Esophagus muscularis mucosa (tissue), 4 donors: ENCODE data around the gene CXCL17. TPM values are rescaled to one million over a fixed set of nuclear protein-coding genes. Genes with fewer than 3 reads are reported as not detected.

Experiments used
- DNase-seq: peaks from one replicate; pipeline ENCODE4 v3.0.0-alpha.2; 2017; ENCODE audit errors: extremely low spot score
- H3K27ac ChIP-seq, 4 donors: fragments of 200-600 bp; sonication (generic); replicated peaks in 1 of 4; 1 replicate in 3 of 4; 2 replicates in 1 of 4; pipeline ENCODE4 v1.5.1; 2016 to 2019; ENCODE audit warnings: mild to moderate bottlenecking in 1 of 4
- H3K27me3 ChIP-seq, 4 donors: fragments of 200-600 bp; sonication (generic); one replicate each; pipeline versions ENCODE4 v1.5.1 to v1.6.0; 2016 to 2019
- H3K36me3 ChIP-seq, 4 donors: fragments of 200-600 bp; sonication (generic); one replicate each; pipeline ENCODE4 v1.5.1; 2016 to 2019
- H3K4me1 ChIP-seq, 4 donors: fragments of 200-600 bp; sonication (generic); one replicate each; pipeline ENCODE4 v1.5.1; 2016 to 2019
- H3K4me3 ChIP-seq, 4 donors: fragments of 200-600 bp; sonication (generic); 1 replicate in 2 of 4; 2 replicates in 2 of 4; pipeline ENCODE4 v1.5.1; 2016 to 2019; ENCODE audit warnings: mild to moderate bottlenecking in 4 of 4, moderate library complexity in 1 of 4
- H3K9me3 ChIP-seq, 4 donors: fragments of 200-600 bp; sonication (generic); 1 replicate in 3 of 4; 2 replicates in 1 of 4; pipeline ENCODE4 v1.5.1; 2016 to 2019
- EP300 ChIP-seq: sonication (generic); formaldehyde crosslinking; IDR thresholded peaks from one replicate; pipeline ENCODE4 v1.6.1; 2017; ENCODE audit warnings: antibody characterized with exemption
- POLR2A ChIP-seq: fragments of 450-650 bp; IDR thresholded peaks from one replicate; pipeline ENCODE4 v1.6.1; 2017; ENCODE audit warnings: antibody characterized with exemption, moderate library complexity, mild to moderate bottlenecking, low read depth
- POLR2AphosphoS5 ChIP-seq, 2 donors: sonication (generic); formaldehyde crosslinking; IDR thresholded peaks; one replicate each; pipeline ENCODE4 v1.6.1; 2017; ENCODE audit warnings: antibody characterized with exemption in 2 of 2
- WGBS: methylation state at CpG from one replicate; pipeline ENCODE4 v1.1.5; 2018; 5-methylcytosine and 5-hydroxymethylcytosine counted together
- intact Hi-C: fragments of 100-400 bp; cut with DNase I; formaldehyde crosslinking; loops from one replicate; pipeline ENCODE4 v1.15.1; 2023
- total RNA-seq, 4 donors: library from RNA; depleted of rRNA; stranded (reverse); fragments of >200 nt; gene quantifications; one replicate each; pipeline versions ENCODE4 v1.1.0 to v1.2.1, GENCODE V29; 2016
- TF ChIP-seq, protein P1 (sequence below), 3 experiments: fragments of 200-600 bp in 2 of 3; fragments of 450-650 bp in 1 of 3; sonication (generic) in 2 of 3; IDR thresholded peaks; one replicate each; pipeline ENCODE4 v1.5.1; 2017 to 2019; ENCODE audit warnings: antibody characterized with exemption in 3 of 3, mild to moderate bottlenecking in 2 of 3, moderate library complexity in 1 of 3

The CXCL17 gene
- total RNA-seq, 4 donors from 2014 or later = 1.2 TPM; not detected in 3

DNA sequence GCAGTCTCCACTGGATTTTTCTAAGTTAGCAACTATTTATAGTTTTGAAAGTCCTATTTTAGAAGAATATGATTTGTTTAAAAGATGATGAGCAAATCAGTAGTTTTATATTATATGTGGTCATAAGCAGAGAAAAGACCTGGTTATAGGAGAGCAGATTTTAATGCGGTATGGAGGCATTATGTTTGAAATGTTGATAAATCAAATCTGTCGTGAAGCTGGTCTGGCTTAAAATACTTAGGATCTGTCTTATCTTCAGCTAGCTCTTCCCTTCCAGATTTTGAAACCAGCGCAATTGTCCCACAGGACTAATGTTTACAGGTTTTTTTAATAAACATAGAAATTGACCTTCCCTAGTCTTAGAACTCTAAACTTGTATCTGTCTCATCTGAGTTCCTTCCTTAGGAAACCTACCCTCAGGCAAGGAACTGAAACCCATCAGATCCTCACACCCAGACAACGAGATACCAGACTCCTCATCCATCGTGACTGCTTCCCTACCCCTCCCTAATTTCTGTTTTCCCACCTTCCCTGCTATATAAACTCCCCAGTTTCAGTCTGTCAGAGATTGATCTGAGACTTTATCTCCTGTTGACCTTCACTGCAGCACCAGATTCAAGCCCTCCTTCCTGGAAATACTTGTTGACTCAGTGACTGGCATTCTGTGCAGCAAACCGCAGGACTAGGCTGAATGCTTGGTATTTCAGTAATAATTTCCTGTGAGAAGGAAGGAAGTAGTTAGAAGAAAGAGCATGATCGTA is 37.8 kb upstream of the CXCL17 start:
- no peak for TF ChIP-seq POLR2A
- TF ChIP-seq POLR2AphosphoS5 (IDR thresholded peaks at IDR 0.05) = no peak
- TF ChIP-seq EP300 = no peak
- TF ChIP-seq, protein P1, sequence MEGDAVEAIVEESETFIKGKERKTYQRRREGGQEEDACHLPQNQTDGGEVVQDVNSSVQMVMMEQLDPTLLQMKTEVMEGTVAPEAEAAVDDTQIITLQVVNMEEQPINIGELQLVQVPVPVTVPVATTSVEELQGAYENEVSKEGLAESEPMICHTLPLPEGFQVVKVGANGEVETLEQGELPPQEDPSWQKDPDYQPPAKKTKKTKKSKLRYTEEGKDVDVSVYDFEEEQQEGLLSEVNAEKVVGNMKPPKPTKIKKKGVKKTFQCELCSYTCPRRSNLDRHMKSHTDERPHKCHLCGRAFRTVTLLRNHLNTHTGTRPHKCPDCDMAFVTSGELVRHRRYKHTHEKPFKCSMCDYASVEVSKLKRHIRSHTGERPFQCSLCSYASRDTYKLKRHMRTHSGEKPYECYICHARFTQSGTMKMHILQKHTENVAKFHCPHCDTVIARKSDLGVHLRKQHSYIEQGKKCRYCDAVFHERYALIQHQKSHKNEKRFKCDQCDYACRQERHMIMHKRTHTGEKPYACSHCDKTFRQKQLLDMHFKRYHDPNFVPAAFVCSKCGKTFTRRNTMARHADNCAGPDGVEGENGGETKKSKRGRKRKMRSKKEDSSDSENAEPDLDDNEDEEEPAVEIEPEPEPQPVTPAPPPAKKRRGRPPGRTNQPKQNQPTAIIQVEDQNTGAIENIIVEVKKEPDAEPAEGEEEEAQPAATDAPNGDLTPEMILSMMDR (IDR thresholded peaks at IDR 0.05) = no peak
- Histone ChIP-seq H3K9me3 (no peaks in the 10 kb centered on the region), H3K4me3 (no peak overlapping the region), H3K4me1 (peaks cover 0 to 6% (median 0%) of the 10 kb centered on the region in 4 donors), H3K27ac (peak overlapping the region in 1 of 4 donors; percentile 30), H3K36me3 (no peaks in the 10 kb centered on the region), H3K27me3 (no peaks in the 10 kb centered on the region)
- no peak for DNase-seq
- intact Hi-C loops = no loop called here
- WGBS = 36% methylated on average over 7 of the region's 7 CpGs

DNA sequence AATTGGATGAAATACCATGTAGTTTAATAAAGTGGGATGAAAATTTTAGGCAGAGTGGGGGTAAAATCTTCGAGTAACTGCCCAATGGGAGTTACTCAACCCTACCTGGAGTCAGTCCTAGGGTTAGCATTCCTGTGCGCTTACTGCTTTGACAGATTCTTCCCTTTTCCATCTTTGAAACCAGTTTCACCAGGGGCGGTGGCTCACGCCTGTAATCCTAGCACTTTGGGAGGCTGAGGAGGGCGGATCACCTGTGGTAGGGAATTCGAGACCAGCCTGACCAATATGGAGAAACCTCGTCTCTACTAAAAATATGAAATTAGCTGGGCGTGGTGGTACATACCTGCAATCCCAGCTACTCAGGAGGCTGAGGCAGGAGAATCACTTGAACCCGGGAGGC is 37.0 kb upstream of the CXCL17 start:
- H3K4me3 ChIP-seq = no peak overlapping the region
- WGBS = 94% methylated on average over 9 of the region's 9 CpGs
- DNase-seq = no peak
- no peaks in the 10 kb centered on the region for H3K27me3 ChIP-seq
- H3K9me3 ChIP-seq = no peaks in the 10 kb centered on the region
- intact Hi-C loops = no loop called here
- TF ChIP-seq POLR2AphosphoS5 (IDR thresholded peaks at IDR 0.05) (no peak), POLR2A (no peak), EP300 (no peak)
- TF ChIP-seq, protein P1 (IDR thresholded peaks at IDR 0.05) = no peak
- no peak overlapping the region for H3K27ac ChIP-seq
- H3K36me3 ChIP-seq = no peaks in the 10 kb centered on the region
- peaks cover 0 to 6% (median 0%) of the 10 kb centered on the region in 4 donors for H3K4me1 ChIP-seq

DNA sequence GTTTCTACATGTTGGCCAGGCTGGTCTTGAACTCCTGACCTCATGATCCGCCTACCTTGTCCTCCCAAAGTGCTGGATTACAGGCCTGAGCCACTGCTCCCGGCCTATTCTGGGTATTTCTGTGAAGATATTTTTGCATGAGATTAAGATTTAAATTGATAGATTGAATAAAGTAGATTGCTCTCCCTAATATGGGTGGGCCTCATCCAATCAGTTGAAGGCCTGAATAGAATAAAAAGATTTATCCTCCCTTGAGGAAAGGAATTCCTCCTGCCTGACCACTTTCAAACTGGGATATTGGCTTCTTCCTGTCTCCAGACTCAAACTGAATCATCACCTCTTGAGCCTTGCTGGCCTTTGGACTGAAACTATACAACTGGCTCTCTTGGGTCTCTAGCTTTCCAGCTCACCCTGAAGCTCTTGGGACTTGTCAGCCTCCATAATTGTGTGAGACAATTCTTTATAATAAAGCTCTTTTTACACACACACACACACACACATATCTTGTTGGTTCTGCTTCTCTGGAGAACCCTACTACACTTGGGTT is 36.1 kb upstream of the CXCL17 start:
- peaks cover 0 to 6% (median 0%) of the 10 kb centered on the region in 4 donors for H3K4me1 ChIP-seq
- TF ChIP-seq EP300 = no peak
- TF ChIP-seq POLR2AphosphoS5 (IDR thresholded peaks at IDR 0.05) = no peak
- no peak for TF ChIP-seq POLR2A
- TF ChIP-seq, protein P1 (IDR thresholded peaks at IDR 0.05) = no peak
- H3K9me3 ChIP-seq = no peaks in the 10 kb centered on the region
- H3K27me3 ChIP-seq = no peaks in the 10 kb centered on the region
- H3K4me3 ChIP-seq = no peak overlapping the region
- H3K27ac ChIP-seq = no peak overlapping the region
- 95% methylated on average over 2 of the region's 2 CpGs for WGBS
- DNase-seq = no peak
- H3K36me3 ChIP-seq = no peaks in the 10 kb centered on the region
- intact Hi-C loops = no loop called here

DNA sequence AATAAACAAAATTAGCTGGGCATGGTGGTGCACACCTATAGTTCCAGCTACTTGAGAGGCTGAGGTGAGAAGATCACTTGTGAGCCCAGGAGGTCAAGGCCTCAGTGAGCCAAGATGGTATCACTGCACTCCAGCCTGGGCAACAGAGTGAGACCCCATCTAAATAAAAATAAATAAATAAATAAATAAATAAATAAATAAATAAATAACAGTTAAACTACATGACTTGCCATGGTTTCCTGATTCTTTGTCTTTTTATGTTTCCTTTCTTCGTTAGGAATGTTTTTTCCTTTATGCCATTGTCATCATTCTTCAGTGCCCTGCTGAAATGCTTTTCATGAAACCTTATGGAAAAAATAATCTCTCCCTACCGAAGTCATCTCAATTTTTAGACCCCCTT is 35.2 kb upstream of the CXCL17 start:
- H3K27ac ChIP-seq = no peak overlapping the region
- no peak overlapping the region for H3K4me3 ChIP-seq
- no peaks in the 10 kb centered on the region for H3K9me3 ChIP-seq
- no peaks in the 10 kb centered on the region for H3K36me3 ChIP-seq
- TF ChIP-seq EP300 (no peak), POLR2A (no peak), POLR2AphosphoS5 (IDR thresholded peaks at IDR 0.05) (no peak)
- TF ChIP-seq, protein P1 (IDR thresholded peaks at IDR 0.05) = no peak
- H3K4me1 ChIP-seq = peaks cover 0 to 6% (median 0%) of the 10 kb centered on the region in 4 donors
- intact Hi-C loops = no loop called here
- WGBS = 97% methylated on average over 2 of the region's 2 CpGs
- DNase-seq = no peak
- no peaks in the 10 kb centered on the region for H3K27me3 ChIP-seq
